GM23338 (cell line): Measurements from ENCODE around the gene EFEMP1. TPM values are rescaled to one million over a fixed set of nuclear protein-coding genes. Genes with fewer than 3 reads are reported as not detected.

ENCODE experiments used
- ATAC-seq: fragments of 200-7000 bp; cut with Tn5 transposase; 3 replicates; pipeline ENCODE4 v1.9.1; 2020
- DNase-seq: peaks from one replicate; pipeline ENCODE4 v3.0.0-alpha.2; 2015; ENCODE audit warnings: low spot score
- H2AFZ ChIP-seq: fragments of 200-600 bp; sonication (generic); 2 replicates; pipeline ENCODE4 v1.8.0; 2016; ENCODE audit warnings: antibody characterized with exemption, mild to moderate bottlenecking, moderate library complexity
- H3F3A ChIP-seq: fragments of 200-600 bp; sonication (generic); replicated peaks from 2 replicates; pipeline ENCODE4 v1.8.0; 2017; ENCODE audit warnings: antibody characterized with exemption, mixed run types, low read depth
- H3K27ac ChIP-seq: fragments of 200-600 bp; sonication (generic); 2 replicates; pipeline ENCODE4 v1.6.1; 2016; ENCODE audit warnings: low read depth
- H3K27me3 ChIP-seq: fragments of 200-600 bp; sonication (generic); 2 replicates; pipeline ENCODE4 v1.8.0; 2016; ENCODE audit warnings: mild to moderate bottlenecking, mixed run types, moderate library complexity; ENCODE audit not compliant: insufficient read depth
- H3K36me3 ChIP-seq: fragments of 200-600 bp; sonication (generic); 2 replicates; pipeline ENCODE4 v1.8.0; 2016; ENCODE audit warnings: mild to moderate bottlenecking; ENCODE audit not compliant: insufficient read depth
- H3K4me1 ChIP-seq: fragments of 200-600 bp; sonication (generic); 2 replicates; pipeline ENCODE4 v1.8.0; 2016; ENCODE audit warnings: mild to moderate bottlenecking, moderate library complexity; ENCODE audit not compliant: insufficient read depth
- H3K4me2 ChIP-seq: fragments of 200-600 bp; sonication (generic); 2 replicates; pipeline ENCODE4 v1.7.1; 2017; ENCODE audit warnings: mixed run types
- H3K4me3 ChIP-seq: fragments of 200-600 bp; sonication (generic); 2 replicates; pipeline ENCODE4 v1.6.1; 2016; ENCODE audit warnings: mixed run types
- H3K79me2 ChIP-seq: fragments of 200-600 bp; sonication (generic); replicated peaks from 2 replicates; pipeline ENCODE4 v1.8.0; 2017; ENCODE audit warnings: mild to moderate bottlenecking; ENCODE audit not compliant: insufficient read depth
- H3K9me2 ChIP-seq: fragments of 200-600 bp; sonication (generic); 2 replicates; pipeline ENCODE4 v1.8.0; 2017; ENCODE audit not compliant: insufficient read depth
- H4K20me1 ChIP-seq: fragments of 200-600 bp; sonication (generic); replicated peaks from 2 replicates; pipeline ENCODE4 v1.8.0; 2017; ENCODE audit warnings: mild to moderate bottlenecking; ENCODE audit not compliant: insufficient read depth
- H3K27ac Mint-ChIP-seq: 2 replicates; pipeline ENCODE4 v1.8.0; 2020; ENCODE audit warnings: inconsistent platforms, mild to moderate bottlenecking, moderate library complexity, mixed read lengths
- H3K27me3 Mint-ChIP-seq: 3 replicates; pipeline ENCODE4 v1.8.0; 2022; ENCODE audit warnings: low read depth, mild to moderate bottlenecking, moderate library complexity, mixed read lengths, inconsistent platforms; ENCODE audit not compliant: insufficient read depth, poor library complexity
- H3K36me3 Mint-ChIP-seq: 3 replicates; pipeline ENCODE4 v1.8.0; 2021; ENCODE audit warnings: low read depth, mild to moderate bottlenecking, inconsistent platforms, moderate library complexity, mixed read lengths
- H3K4me1 Mint-ChIP-seq: 3 replicates; pipeline ENCODE4 v1.8.0; 2020; ENCODE audit warnings: mild to moderate bottlenecking, inconsistent platforms, mixed read lengths
- H3K4me3 Mint-ChIP-seq: 3 replicates; pipeline ENCODE4 v1.8.0; 2021; ENCODE audit warnings: moderate library complexity, mild to moderate bottlenecking, inconsistent platforms, mixed read lengths
- H3K9me3 Mint-ChIP-seq: 3 replicates; pipeline ENCODE4 v1.8.0; 2020; ENCODE audit warnings: moderate library complexity, mild to moderate bottlenecking, inconsistent platforms, mixed read lengths
- CREB1 ChIP-seq: fragments of 250-450 bp; sonication (Bioruptor Pico); IDR thresholded peaks from 2 replicates; pipeline ENCODE4 v1.5.0; 2020; ENCODE audit warnings: low read depth, mild to moderate bottlenecking, moderate library complexity
- ETS1 ChIP-seq: IDR thresholded peaks from 2 replicates; pipeline ENCODE4 v1.6.1; 2016; ENCODE audit warnings: antibody characterized with exemption
- EZH2 ChIP-seq: fragments of 200-600 bp; sonication (generic); IDR thresholded peaks from one replicate; pipeline ENCODE4 v1.8.0; 2017; ENCODE audit warnings: antibody characterized with exemption, mild to moderate bottlenecking, low read depth; ENCODE audit not compliant: unreplicated experiment
- NANOG ChIP-seq: IDR thresholded peaks from 2 replicates; pipeline ENCODE4 v1.6.1; 2016; ENCODE audit warnings: antibody characterized with exemption, borderline replicate concordance
- STAT1 ChIP-seq: IDR thresholded peaks from one replicate; pipeline ENCODE4 v1.6.1; 2016; ENCODE audit warnings: antibody characterized with exemption; ENCODE audit not compliant: unreplicated experiment
- ZNF114 ChIP-seq: fragments of 250-450 bp; sonication (Bioruptor Pico); IDR thresholded peaks from 2 replicates; pipeline ENCODE4 v1.5.0; 2020; ENCODE audit warnings: mild to moderate bottlenecking, moderate library complexity
- ZNF331 ChIP-seq: fragments of 250-450 bp; sonication (Bioruptor Pico); IDR thresholded peaks from 2 replicates; pipeline ENCODE4 v1.5.0; 2020; ENCODE audit warnings: low read depth, mild to moderate bottlenecking, moderate library complexity
- ZNF462 ChIP-seq: fragments of 250-450 bp; sonication (Bioruptor Pico); IDR thresholded peaks from 2 replicates; pipeline ENCODE4 v1.5.0; 2020; ENCODE audit warnings: mild to moderate bottlenecking, moderate library complexity
- polyA plus RNA-seq: library from polyadenylated mRNA; unstranded; fragments of >200 nt; fragmentation: Nextera tagmentation; extraction: Ambion mirVana; gene quantifications from 2 replicates; pipeline ENCODE4 v1.2.1, GENCODE V29; 2016
- total RNA-seq: library from RNA; depleted of rRNA; stranded (reverse); fragments of >200 nt; shearing (Covaris generic); gene quantifications from 2 replicates; pipeline ENCODE4 v1.2.3, GENCODE V29; 2014
- TF ChIP-seq, protein P1 (sequence below): IDR thresholded peaks from one replicate; pipeline ENCODE4 v1.6.1; 2018; ENCODE audit warnings: antibody characterized with exemption; ENCODE audit not compliant: unreplicated experiment
- TF ChIP-seq, protein P2 (sequence below), 2 experiments: fragments of 200-600 bp in 1 of 2; sonication (generic) in 1 of 2; conservative IDR thresholded peaks; 2 replicates each; pipeline versions ENCODE4 v1.5.1 to v1.6.1; 2016 to 2017; ENCODE audit warnings: antibody characterized with exemption in 2 of 2, low read depth in 2 of 2, mild to moderate bottlenecking in 2 of 2, moderate library complexity in 1 of 2

EFEMP1 gene
- total and polyA plus RNA-seq, 2 experiments from 2014 or later = 12.6 to 22.5 TPM

DNA sequence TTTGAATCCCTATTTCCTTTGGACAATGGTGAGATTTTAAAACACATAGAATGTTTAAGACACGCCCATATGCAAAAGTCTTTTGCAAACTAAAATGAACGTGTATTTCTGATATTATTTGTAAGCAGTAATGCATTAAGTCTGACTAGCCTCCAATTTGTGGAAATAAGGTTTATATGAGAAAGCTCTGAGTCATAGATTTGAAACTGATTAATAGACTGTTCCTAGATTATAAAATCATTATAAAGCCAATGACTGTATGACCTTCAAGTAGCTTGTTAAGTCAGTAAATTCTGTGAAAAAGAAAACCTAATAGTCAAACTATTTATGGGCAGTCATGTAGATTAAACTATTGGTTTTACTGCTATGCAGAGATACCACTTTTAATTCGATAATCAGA, 12.8 kb upstream of the EFEMP1 start (continued):
- no peak for TF ChIP-seq ZNF462
- TF ChIP-seq NANOG = no peak
- TF ChIP-seq ZNF114 = no peak

GRCh38 chr2:55934337-55934736, 10.8 kb upstream of the EFEMP1 start:
- no peak overlapping the region for H3K4me3 Mint-ChIP-seq
- no peak overlapping the region for H3K27ac Mint-ChIP-seq
- Histone ChIP-seq H3K27me3 (no peaks in the 10 kb centered on the region), H3F3A (no peaks in the 10 kb centered on the region), H3K4me1 (no peaks in the 10 kb centered on the region), H4K20me1 (no peaks in the 10 kb centered on the region), H3K79me2 (no peaks in the 10 kb centered on the region), H3K4me3 (no peak overlapping the region), H3K9me2 (no peaks in the 10 kb centered on the region; the same call in 1 of the 2 replicates), H3K27ac (no peak overlapping the region), H3K36me3 (no peaks in the 10 kb centered on the region), H2AFZ (no peak overlapping the region), H3K4me2 (no peak overlapping the region)
- H3K4me1 Mint-ChIP-seq = peaks cover 4% of the 10 kb centered on the region; the same call in 2 of the 3 replicates
- ATAC-seq (no peak), DNase-seq (no peak)
- H3K9me3 Mint-ChIP-seq = no peaks in the 10 kb centered on the region
- H3K27me3 Mint-ChIP-seq = peaks cover 4% of the 10 kb centered on the region
- H3K36me3 Mint-ChIP-seq = no peaks in the 10 kb centered on the region
- TF ChIP-seq ZNF331 (CRISPR knock-in tag) (no peak), ETS1 (no peak), CREB1 (CRISPR knock-in tag) (no peak), NANOG (no peak), STAT1 (no peak), ZNF114 (no peak), EZH2 (no peak)
- TF ChIP-seq, protein P1, sequence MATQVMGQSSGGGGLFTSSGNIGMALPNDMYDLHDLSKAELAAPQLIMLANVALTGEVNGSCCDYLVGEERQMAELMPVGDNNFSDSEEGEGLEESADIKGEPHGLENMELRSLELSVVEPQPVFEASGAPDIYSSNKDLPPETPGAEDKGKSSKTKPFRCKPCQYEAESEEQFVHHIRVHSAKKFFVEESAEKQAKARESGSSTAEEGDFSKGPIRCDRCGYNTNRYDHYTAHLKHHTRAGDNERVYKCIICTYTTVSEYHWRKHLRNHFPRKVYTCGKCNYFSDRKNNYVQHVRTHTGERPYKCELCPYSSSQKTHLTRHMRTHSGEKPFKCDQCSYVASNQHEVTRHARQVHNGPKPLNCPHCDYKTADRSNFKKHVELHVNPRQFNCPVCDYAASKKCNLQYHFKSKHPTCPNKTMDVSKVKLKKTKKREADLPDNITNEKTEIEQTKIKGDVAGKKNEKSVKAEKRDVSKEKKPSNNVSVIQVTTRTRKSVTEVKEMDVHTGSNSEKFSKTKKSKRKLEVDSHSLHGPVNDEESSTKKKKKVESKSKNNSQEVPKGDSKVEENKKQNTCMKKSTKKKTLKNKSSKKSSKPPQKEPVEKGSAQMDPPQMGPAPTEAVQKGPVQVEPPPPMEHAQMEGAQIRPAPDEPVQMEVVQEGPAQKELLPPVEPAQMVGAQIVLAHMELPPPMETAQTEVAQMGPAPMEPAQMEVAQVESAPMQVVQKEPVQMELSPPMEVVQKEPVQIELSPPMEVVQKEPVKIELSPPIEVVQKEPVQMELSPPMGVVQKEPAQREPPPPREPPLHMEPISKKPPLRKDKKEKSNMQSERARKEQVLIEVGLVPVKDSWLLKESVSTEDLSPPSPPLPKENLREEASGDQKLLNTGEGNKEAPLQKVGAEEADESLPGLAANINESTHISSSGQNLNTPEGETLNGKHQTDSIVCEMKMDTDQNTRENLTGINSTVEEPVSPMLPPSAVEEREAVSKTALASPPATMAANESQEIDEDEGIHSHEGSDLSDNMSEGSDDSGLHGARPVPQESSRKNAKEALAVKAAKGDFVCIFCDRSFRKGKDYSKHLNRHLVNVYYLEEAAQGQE = no peak
- TF ChIP-seq, protein P2, sequence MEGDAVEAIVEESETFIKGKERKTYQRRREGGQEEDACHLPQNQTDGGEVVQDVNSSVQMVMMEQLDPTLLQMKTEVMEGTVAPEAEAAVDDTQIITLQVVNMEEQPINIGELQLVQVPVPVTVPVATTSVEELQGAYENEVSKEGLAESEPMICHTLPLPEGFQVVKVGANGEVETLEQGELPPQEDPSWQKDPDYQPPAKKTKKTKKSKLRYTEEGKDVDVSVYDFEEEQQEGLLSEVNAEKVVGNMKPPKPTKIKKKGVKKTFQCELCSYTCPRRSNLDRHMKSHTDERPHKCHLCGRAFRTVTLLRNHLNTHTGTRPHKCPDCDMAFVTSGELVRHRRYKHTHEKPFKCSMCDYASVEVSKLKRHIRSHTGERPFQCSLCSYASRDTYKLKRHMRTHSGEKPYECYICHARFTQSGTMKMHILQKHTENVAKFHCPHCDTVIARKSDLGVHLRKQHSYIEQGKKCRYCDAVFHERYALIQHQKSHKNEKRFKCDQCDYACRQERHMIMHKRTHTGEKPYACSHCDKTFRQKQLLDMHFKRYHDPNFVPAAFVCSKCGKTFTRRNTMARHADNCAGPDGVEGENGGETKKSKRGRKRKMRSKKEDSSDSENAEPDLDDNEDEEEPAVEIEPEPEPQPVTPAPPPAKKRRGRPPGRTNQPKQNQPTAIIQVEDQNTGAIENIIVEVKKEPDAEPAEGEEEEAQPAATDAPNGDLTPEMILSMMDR (conservative IDR thresholded peaks at IDR 0.05; ENCODE audit: low read depth in 2 of 2) = no peak
